C4-2B (cell line): Measurements from ENCODE around the gene SLC25A12.

Source experiments
- CTCF ChIP-seq: fragments of 450-650 bp; conservative IDR thresholded peaks from 2 replicates; pipeline ENCODE4 v1.5.1; 2017; ENCODE audit warnings: mild to moderate bottlenecking
- ZFX ChIP-seq: fragments of 450-650 bp; IDR thresholded peaks from 2 replicates; pipeline ENCODE4 v1.6.1; 2017

DNA sequence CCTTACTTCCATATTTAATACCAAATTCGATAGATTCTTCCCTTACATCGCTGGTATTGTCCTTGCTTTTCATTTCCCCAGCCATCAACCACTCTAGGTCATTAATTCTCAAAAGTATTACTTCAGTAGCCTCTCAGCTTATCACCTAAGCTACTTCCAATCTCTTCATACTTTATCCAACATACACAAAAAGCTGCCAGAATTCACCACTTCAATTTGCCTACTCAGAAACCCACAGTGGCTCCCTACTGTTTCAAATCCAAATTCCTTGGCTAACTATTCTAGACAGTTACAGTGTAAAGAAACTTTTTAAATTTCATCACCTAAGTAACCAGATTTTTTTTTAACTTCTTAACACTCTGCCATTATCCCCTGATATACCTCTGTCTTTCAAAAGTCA, 4.7 kb downstream of the SLC25A12 start:
- TF ChIP-seq CTCF, result no peak
- no peak for TF ChIP-seq ZFX
